Inflammatory macrophage treated with lipopolysaccharide for 1 hour (primary cell): Measurements from ENCODE around the gene DCX.

ENCODE experiments used
- DNase-seq, 2 donors: peaks; one replicate each; pipeline ENCODE4 v3.0.0-alpha.2; 2020 to 2022

DCX gene

GRCh38 chrX:111302284-111302683 lies 109.7 kb downstream of the DCX start:
- DNase-seq = no peak

GRCh38 chrX:111288841-111289240 lies 123.2 kb downstream of the DCX start:
- DNase-seq = no peak

- DNase-seq = no peak
These were observed 127.2 kb downstream of the DCX start for GRCh38 chrX:111284631-111285293.

- no peak for DNase-seq
These were observed 128.5 kb downstream of the DCX start for GRCh38 chrX:111283446-111283845.

- no peak for DNase-seq
These were observed 129.0 kb downstream of the DCX start for GRCh38 chrX:111282991-111283390.

- no peak for DNase-seq
These were observed 129.9 kb downstream of the DCX start for GRCh38 chrX:111282139-111282538.

- DNase-seq = no peak
These were observed 141.7 kb downstream of the DCX start, which contains the start of gene CAPN6 for GRCh38 chrX:111270339-111270738. CAPN6 (minus strand) TSS chrX:111270483; CDS start chrX:111263936, 6,547 bp downstream.

GRCh38 chrX:111268506-111268905 lies 143.5 kb downstream of the DCX start:
- no peak for DNase-seq

- no peak for DNase-seq
These were observed 146.5 kb downstream of the DCX start for GRCh38 chrX:111265486-111265885.

- DNase-seq = no peak
These were observed 147.6 kb downstream of the DCX start for GRCh38 chrX:111264385-111264784.

- DNase-seq = no peak
These were observed 149.9 kb downstream of the DCX start for GRCh38 chrX:111262086-111262485.

- DNase-seq = no peak
These were observed 151.5 kb downstream of the DCX start for GRCh38 chrX:111260451-111260850.

- DNase-seq = no peak
These were observed 152.4 kb downstream of the DCX start for GRCh38 chrX:111259559-111259958.

- no peak for DNase-seq
These were observed 154.3 kb downstream of the DCX start for GRCh38 chrX:111257733-111258132.

- DNase-seq = no peak
These were observed 156.9 kb downstream of the DCX start for GRCh38 chrX:111254896-111255693.

GRCh38 chrX:111244235-111244750 lies 167.7 kb downstream of the DCX start:
- peak in 1 of 2 donors; percentile 9 for DNase-seq
